Epithelial cell of proximal tubule (primary cell): ENCODE measurements around the gene FBXO44. TPM values are rescaled to one million over a fixed set of nuclear protein-coding genes. Genes with fewer than 3 reads are reported as not detected.

Experiments used
- DNase-seq: peaks from one replicate; pipeline ENCODE4 v3.0.0-alpha.2; 2011; ENCODE audit warnings: low read depth
- H3K4me3 ChIP-seq: 2 replicates; pipeline ENCODE4 v1.5.1; 2011; ENCODE audit warnings: low read depth, mild to moderate bottlenecking, low read length
- total RNA-seq: library from RNA; depleted of rRNA; stranded (reverse); fragments of >200 nt; gene quantifications from 2 replicates; pipeline ENCODE4 v1.2.3, GENCODE V29; 2015
- TF ChIP-seq, protein P1 (sequence below): conservative IDR thresholded peaks from 2 replicates; pipeline ENCODE4 v1.5.1; 2012; ENCODE audit warnings: low read depth, mild to moderate bottlenecking, low read length

FBXO44 gene
- total RNA-seq, 1 donor from 2014 or later = 13.7 TPM

DNA sequence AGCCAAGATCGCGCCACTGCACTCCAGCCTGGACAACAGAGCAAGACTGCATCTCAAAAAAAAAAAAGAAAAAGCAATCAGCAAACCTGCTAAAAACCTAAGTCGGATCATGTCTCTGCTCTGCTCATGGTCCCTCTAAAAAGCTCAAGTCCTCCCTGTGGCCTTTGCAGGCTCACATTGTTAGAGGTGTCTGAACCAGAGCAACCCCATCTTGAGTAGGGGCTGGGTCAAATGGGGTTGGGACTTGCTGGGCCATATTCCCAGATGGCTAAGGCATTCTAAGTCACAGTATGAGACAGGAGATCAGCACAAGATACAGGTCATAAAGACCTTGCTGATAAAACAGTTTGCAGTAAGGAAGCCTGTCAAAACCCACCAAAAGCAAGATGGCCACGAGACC is 33.8 kb downstream of the FBXO44 start:
- H3K4me3 ChIP-seq = no peak overlapping the region
- DNase-seq = no peak
- TF ChIP-seq, protein P1, sequence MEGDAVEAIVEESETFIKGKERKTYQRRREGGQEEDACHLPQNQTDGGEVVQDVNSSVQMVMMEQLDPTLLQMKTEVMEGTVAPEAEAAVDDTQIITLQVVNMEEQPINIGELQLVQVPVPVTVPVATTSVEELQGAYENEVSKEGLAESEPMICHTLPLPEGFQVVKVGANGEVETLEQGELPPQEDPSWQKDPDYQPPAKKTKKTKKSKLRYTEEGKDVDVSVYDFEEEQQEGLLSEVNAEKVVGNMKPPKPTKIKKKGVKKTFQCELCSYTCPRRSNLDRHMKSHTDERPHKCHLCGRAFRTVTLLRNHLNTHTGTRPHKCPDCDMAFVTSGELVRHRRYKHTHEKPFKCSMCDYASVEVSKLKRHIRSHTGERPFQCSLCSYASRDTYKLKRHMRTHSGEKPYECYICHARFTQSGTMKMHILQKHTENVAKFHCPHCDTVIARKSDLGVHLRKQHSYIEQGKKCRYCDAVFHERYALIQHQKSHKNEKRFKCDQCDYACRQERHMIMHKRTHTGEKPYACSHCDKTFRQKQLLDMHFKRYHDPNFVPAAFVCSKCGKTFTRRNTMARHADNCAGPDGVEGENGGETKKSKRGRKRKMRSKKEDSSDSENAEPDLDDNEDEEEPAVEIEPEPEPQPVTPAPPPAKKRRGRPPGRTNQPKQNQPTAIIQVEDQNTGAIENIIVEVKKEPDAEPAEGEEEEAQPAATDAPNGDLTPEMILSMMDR = no peak

DNA sequence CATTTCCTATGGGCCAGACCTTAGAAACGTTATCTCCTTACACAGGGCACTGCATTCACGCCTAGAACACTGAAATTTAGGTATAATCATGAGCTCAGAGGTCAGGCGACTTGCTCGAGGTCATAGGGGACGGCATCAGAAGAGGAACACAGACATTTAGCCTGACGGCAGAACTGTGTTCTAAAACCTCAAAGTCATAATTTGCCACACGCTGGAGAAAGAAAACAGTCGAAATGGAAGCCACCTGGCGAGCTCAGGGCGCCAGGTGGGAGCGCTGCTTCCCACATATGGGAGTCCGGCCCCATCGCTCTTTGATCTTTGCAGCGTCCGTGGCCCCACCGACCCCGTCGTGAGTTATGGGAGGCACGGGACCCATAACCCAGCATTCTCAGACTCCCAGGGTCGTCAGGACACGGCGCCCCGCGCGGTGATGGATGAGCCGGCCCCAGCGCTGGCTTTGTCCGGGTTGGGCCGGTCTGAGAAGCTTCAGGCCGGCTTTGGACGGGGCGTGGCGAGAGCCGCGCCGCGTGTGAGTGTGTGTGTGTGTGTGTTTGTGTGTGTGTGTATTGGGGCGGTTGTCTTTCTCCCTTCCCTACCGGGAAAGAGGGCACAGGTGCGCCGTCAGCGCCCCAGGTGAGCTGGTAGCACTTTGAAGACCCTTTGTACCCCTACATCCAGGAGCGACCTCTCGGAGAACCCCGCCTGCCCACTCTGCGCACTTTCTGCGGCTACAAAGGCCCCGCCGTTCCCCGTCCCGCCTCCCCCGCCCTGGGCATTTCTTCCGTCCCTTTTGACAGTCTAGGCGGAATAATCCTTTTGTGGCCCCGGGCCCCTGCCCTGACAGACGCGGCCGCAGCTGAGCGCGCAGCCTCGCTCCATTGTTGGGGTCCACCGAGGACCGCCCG is 36.0 kb downstream of the FBXO44 start:
- no peak for DNase-seq
- H3K4me3 ChIP-seq = peak overlapping the region; percentile 19
- TF ChIP-seq, protein P1 = no peak

DNA sequence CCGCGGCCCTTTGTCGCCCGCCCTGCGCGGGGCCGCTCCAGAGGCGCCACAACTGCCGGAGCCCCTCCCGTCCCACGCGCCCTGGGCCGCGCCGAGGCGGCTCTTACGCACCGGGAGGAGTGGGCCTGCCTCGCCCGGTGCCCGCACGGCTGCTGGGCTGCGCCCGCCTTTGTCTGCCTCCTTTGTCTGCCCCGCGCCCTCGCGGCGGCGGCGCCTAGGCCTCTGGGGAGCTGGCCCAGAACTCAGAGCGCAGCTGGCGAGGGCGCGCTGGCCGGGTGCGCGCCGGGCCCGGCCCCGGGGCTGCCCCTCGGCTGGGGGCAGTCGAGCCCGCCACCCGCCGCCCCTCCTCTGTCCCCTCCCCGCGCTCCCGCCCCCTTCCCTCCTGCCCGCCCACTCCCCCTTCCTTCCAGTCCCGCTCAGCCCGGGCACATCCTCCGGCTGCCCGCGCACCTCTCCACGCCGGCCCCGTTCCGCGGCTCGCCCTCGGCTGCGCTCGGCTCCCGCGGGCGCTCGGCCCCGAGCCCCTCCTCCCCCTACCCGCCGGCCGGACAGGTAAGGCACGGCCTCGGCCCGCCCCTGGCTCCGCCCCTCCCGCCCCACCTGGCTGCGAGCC is 36.7 kb downstream of the FBXO44 start, which contains the start of gene DRAXIN:
Gene DRAXIN, plus strand, starts transcription at position 409 of the 613 bp plus-strand sequence. CDS start 14,549 bp downstream, outside the sequence.
- peak within 1 kb of the TSS; percentile 19 for H3K4me3 ChIP-seq
- DNase-seq = no peak
- TF ChIP-seq, protein P1 = no peak

DNA sequence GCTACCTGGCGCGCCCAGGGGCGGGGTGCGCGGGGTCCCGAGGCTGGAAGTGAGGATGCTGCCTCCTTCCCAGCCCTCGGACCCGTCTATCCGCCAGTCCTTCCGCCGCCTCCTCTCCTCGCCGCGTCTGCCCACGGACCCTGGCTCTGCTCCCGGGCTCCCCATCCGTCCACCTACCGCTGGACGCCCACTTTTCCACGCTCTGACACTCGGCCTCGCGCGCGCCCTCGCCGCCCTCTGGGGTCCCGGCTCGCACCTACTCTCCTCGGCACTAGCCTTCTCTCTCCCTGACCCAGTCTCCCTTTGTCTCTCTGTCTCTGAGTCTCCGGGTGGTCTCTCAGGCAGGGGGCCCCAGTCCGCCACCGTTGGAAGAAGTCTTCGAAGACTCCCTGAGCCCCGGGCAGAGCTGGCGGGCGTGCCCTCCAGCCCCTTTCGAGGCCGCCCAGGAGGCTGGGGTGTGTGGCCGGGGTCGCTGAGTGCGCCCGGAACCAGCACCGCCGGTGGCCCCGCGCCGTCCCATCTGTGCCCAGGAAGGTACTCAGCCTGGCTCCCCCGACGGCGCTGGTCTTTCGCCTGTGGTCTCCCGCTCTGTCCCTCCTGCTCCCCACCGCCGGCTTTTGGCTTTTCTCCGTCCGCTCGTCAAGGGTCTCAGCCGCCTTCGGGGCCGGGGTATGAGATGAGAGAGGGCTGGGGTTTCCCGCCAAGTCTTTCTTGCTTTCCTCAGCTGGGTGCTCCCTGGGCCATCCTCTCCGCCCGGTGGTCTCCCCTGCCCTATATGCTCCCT is 37.4 kb downstream of the FBXO44 start:
- no peak for DNase-seq
- H3K4me3 ChIP-seq = no peak overlapping the region
- TF ChIP-seq, protein P1 = no peak

DNA sequence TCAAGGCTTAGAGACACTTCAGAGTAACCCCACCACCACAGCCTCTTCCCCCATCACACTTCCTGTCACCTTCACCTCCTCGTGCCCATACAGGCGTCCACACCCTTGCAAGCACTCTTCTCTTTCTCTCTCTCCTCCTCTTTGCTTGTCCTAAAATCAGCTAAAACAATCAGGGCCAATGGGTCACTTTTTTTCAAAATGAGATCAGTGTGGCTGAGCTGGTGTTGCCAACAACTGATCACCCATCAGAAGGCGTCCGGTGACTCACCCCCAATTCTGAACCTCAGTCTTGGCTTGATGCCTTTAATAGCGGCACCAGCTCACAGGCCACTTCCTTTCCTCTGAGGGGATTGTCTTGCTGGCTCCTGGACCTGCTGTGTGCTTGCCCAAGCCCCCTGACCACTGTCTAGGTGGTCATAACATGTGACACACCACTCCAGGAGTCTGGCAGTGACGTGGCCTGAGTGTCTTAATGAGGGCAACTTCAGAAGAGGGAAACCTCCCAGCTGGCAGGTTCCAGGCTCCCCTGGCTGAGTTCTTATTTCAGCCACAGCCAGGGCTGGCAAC is 38.4 kb downstream of the FBXO44 start:
- DNase-seq = peak; percentile 26
- no peak overlapping the region for H3K4me3 ChIP-seq
- TF ChIP-seq, protein P1 = no peak

DNA sequence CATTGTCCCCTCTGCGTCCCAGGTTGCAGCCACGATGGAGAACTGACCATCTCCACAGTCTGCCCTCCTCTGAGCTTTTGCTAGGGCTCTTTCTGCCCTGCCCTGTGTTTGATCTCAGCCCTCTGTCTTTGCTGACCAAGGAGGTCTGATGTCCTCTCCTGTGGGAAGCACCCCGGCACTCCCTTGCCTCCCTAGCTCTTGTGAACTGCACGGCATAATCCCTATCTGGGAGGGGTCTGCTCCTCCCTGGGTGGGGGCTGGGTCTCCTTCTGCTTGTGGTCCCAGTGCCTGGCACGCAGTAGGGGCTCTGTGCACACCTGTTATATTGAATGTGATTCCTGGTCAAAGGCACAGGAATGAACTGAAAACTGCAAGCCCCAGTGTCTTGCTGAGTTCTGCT is 39.2 kb downstream of the FBXO44 start:
- TF ChIP-seq, protein P1 = no peak
- no peak for DNase-seq
- no peak overlapping the region for H3K4me3 ChIP-seq
